K562 (cell line): Measurements from ENCODE around the gene FLII. TPM values are rescaled to one million over a fixed set of nuclear protein-coding genes. Genes with fewer than 3 reads are reported as not detected.

ENCODE experiments used
- ATAC-seq: fragments of 200-7000 bp; cut with Tn5 transposase; 3 replicates; pipeline ENCODE4 v1.9.1; 2020; ENCODE audit warnings: moderate library complexity
- BruUV-seq: library from RNA; stranded (reverse); fragments of 400-500 nt; replicated peaks from 2 replicates; lab custom pipeline; 2021; lab: Mats Ljungman, UMichigan
- CTCF ChIA-PET: fragments of 300-600 bp; formaldehyde crosslinking; extraction: SDS; loops from one replicate; lab custom pipeline; 2021; ENCODE audit warnings: low intra/inter-chr PET ratio; lab: Yijun Ruan, JAX
- POLR2A ChIA-PET: fragments of 300-600, 350-650 bp; sonication (Branson Sonifier 250); formaldehyde crosslinking; extraction: SDS; loops from one replicate; lab custom pipeline; 2021; ENCODE audit warnings: antibody characterized with exemption, inconsistent platforms; lab: Yijun Ruan, JAX
- DNase-seq, 4 experiments: peaks; one replicate each; pipeline versions ENCODE4 v3.0.0 to v3.0.0-alpha.2; 2011 to 2018; ENCODE audit warnings: low spot score in 3 of 4, mixed read lengths in 3 of 4; ENCODE audit errors: extremely low read depth in 1 of 4
- FAIRE-seq: peaks from 2 replicates; lab custom pipeline; 2011; peaks lifted over from hg19 to GRCh38; lab: Jason Lieb, UNC
- H2AFZ ChIP-seq: 2 replicates; pipeline ENCODE4 v1.6.0; 2011; ENCODE audit warnings: low read depth, low read length, control low read depth, inconsistent platforms
- H3K27ac ChIP-seq: fragments of 200-600 bp; 3 replicates; pipeline ENCODE4 v1.8.0; 2011; ENCODE audit warnings: low read depth, mild to moderate bottlenecking, control low read depth, inconsistent platforms, low read length, moderate library complexity, mixed read lengths; ENCODE audit errors: extremely low read depth
- H3K27me3 ChIP-seq, 2 experiments: fragments of 300-600 bp in 1 of 2; 2 replicates in 1 of 2; 3 replicates in 1 of 2; pipeline versions ENCODE4 v1.6.0 to v1.8.0; 2011; ENCODE audit warnings: inconsistent platforms in 2 of 2, low read length in 2 of 2, mild to moderate bottlenecking in 1 of 2, mixed read lengths in 1 of 2, moderate library complexity in 1 of 2; ENCODE audit not compliant: control insufficient read depth in 2 of 2, insufficient read depth in 2 of 2
- H3K36me3 ChIP-seq: fragments of 300-600 bp; 3 replicates; pipeline ENCODE4 v1.8.0; 2011; ENCODE audit warnings: mild to moderate bottlenecking, low read length, inconsistent platforms; ENCODE audit not compliant: control insufficient read depth, insufficient read depth
- H3K4me1 ChIP-seq, 2 experiments: fragments of 200-600 bp in 1 of 2; replicated peaks in 1 of 2; 2 replicates in 1 of 2; 3 replicates in 1 of 2; pipeline versions ENCODE4 v1.5.1 to v1.8.0; 2011; ENCODE audit warnings: inconsistent platforms in 2 of 2, low read length in 2 of 2, mild to moderate bottlenecking in 1 of 2, mixed read lengths in 1 of 2, moderate library complexity in 1 of 2; ENCODE audit not compliant: control insufficient read depth in 2 of 2, insufficient read depth in 2 of 2
- H3K4me2 ChIP-seq: 2 replicates; pipeline ENCODE4 v1.6.1; 2011; ENCODE audit warnings: low read length, control low read depth, inconsistent platforms, mixed read lengths; ENCODE audit not compliant: insufficient read depth
- H3K4me3 ChIP-seq: fragments of 200-600 bp; sonication (generic), shearing (Covaris generic); 2 replicates; pipeline ENCODE4 v1.5.1; 2016; ENCODE audit warnings: control low read depth, inconsistent platforms
- H3K79me2 ChIP-seq: fragments of 200-600 bp; 3 replicates; pipeline ENCODE4 v1.8.0; 2011; ENCODE audit warnings: low read length, inconsistent platforms; ENCODE audit not compliant: control insufficient read depth, insufficient read depth
- H3K9ac ChIP-seq, 2 experiments: 2 replicates each; pipeline versions ENCODE4 v1.6.0 to v1.6.1; 2011; ENCODE audit warnings: low read depth in 2 of 2, low read length in 2 of 2, control low read depth in 1 of 2, inconsistent platforms in 1 of 2, mild to moderate bottlenecking in 1 of 2, mixed read lengths in 1 of 2; ENCODE audit not compliant: insufficient read depth in 1 of 2
- H3K9me1 ChIP-seq: one replicate; pipeline ENCODE4 v1.6.0; 2011; ENCODE audit warnings: inconsistent platforms, mild to moderate bottlenecking, low read length, moderate library complexity; ENCODE audit not compliant: control insufficient read depth, insufficient read depth
- H3K9me3 ChIP-seq: replicated peaks from 2 replicates; pipeline ENCODE4 v1.5.1; 2011; ENCODE audit warnings: low read depth, low read length, inconsistent platforms; ENCODE audit not compliant: control insufficient read depth, insufficient read depth
- H4K20me1 ChIP-seq: replicated peaks from 2 replicates; pipeline ENCODE4 v1.6.1; 2011; ENCODE audit warnings: low read length, inconsistent platforms, mixed read lengths; ENCODE audit not compliant: control insufficient read depth, insufficient read depth
- MAX ChIP-seq: sonication (generic); formaldehyde crosslinking; IDR thresholded peaks from 2 replicates; pipeline ENCODE4 v1.9.0; 2022; ENCODE audit warnings: mild to moderate bottlenecking, missing genetic modification reagents
- SAP30 ChIP-seq: fragments of 200-600 bp; sonication (generic); IDR thresholded peaks from 2 replicates; pipeline ENCODE4 v1.6.1; 2012; ENCODE audit warnings: borderline replicate concordance, low read depth, mild to moderate bottlenecking, moderate library complexity, low read length, control low read depth, inconsistent platforms; ENCODE audit not compliant: insufficient read depth, poor library complexity, severe bottlenecking
- SMAD1 ChIP-seq: fragments of 150-350 bp; IDR thresholded peaks from 2 replicates; pipeline ENCODE4 v1.6.1; 2014; ENCODE audit warnings: low read length, low read depth; ENCODE audit not compliant: partially characterized antibody
- SMARCB1 ChIP-seq: IDR thresholded peaks from 2 replicates; pipeline ENCODE4 v1.6.1; 2011; ENCODE audit warnings: improper control_type of control experiment, low read depth; ENCODE audit not compliant: insufficient read length
- TAF1 ChIP-seq: IDR thresholded peaks from 2 replicates; pipeline ENCODE4 v1.6.1; 2011; ENCODE audit warnings: mild to moderate bottlenecking, low read length, moderate library complexity; ENCODE audit not compliant: insufficient read depth, control insufficient read depth, severe bottlenecking; ENCODE audit errors: extremely low read depth
- THRB ChIP-seq: fragments of 450-650 bp; formaldehyde crosslinking; conservative IDR thresholded peaks from 2 replicates; pipeline ENCODE4 v1.4.0; 2022; ENCODE audit warnings: mild to moderate bottlenecking, missing genetic modification characterization
- ZBTB34 ChIP-seq: fragments of 250-450 bp; sonication (Bioruptor Pico); IDR thresholded peaks from 2 replicates; pipeline ENCODE4 v1.8.0; 2021; ENCODE audit warnings: mild to moderate bottlenecking, moderate library complexity
- ZNF311 ChIP-seq: fragments of 250-450 bp; sonication (Bioruptor Pico); IDR thresholded peaks from 2 replicates; pipeline ENCODE4 v1.4.0; 2020; ENCODE audit warnings: mild to moderate bottlenecking, moderate library complexity
- WGBS: fragments of 100-300 bp; shearing (Covaris generic); methylation state at CpG from one replicate; pipeline ENCODE4 v1.1.6; 2016; ENCODE audit warnings: low coverage, mixed read lengths; ENCODE audit not compliant: insufficient coverage; ENCODE audit errors: missing lambda C conversion rate; 5-methylcytosine and 5-hydroxymethylcytosine counted together
- in situ Hi-C: fragments of 300-500 bp; cut with MboI; formaldehyde crosslinking; loops from 4 replicates; pipeline ENCODE4 v1.15.0; 2018; ENCODE audit warnings: inconsistent platforms, mixed read lengths
- intact Hi-C: fragments of 100-400 bp; cut with micrococcal nuclease; formaldehyde crosslinking; loops from 2 replicates; pipeline ENCODE4 v1.14.2; 2022
- polyA plus RNA-seq, 8 experiments: library from polyadenylated mRNA; depleted of rRNA in 4 of 8; stranded (reverse) in 5 of 8; unstranded in 3 of 8; fragments of >200 nt; fragmentation: Nextera tagmentation in 2 of 8; fragmentation: Illumina TruSeq in 1 of 8; extraction: Ambion mirVana in 2 of 8; extraction: Trizol in 1 of 8; gene quantifications; 2 replicates each; pipeline versions ENCODE4 v1.2.1 to v1.2.3, GENCODE V29; 2011 to 2014; ENCODE audit warnings: inconsistent platforms in 1 of 8, missing spikeins in 1 of 8
- total RNA-seq, 7 experiments: library from RNA; depleted of rRNA in 6 of 7; stranded (reverse); fragments of >200 nt in 6 of 7; fragmentation: Illumina TruSeq in 2 of 7; extraction: Trizol in 2 of 7; gene quantifications; 2 replicates each; pipeline versions ENCODE4 v1.2.1 to v1.2.3, GENCODE V29; 2011 to 2021; ENCODE audit warnings: low replicate concordance in 1 of 7

The FLII gene
- total and polyA plus RNA-seq, 9 of the 15 experiments (the other 6 are each of a cell fraction or from before 2014, with no cell fraction given), result 11.7 to 126 (median 82.5) TPM

DNA sequence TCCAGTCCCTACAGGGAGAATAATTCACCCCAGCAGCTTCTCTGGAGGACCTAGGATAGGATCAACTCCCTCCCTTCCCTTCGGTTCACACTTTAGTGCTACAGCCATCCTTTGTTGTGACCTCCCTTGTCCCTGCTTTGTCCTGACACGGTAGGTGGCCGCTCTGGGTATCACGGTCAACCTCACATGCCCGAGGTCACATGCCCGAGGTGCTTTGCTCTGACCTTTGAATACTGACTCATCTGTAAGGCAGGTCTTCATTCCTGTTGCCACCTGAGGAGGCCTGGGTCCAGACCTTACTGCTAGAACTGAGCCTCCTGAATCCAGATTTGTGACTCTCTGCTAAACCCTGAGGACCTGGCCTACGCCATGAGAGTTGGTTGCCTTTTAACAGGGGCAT, 55.2 kb downstream of the FLII start (continued):
- no peak for TF ChIP-seq THRB

DNA sequence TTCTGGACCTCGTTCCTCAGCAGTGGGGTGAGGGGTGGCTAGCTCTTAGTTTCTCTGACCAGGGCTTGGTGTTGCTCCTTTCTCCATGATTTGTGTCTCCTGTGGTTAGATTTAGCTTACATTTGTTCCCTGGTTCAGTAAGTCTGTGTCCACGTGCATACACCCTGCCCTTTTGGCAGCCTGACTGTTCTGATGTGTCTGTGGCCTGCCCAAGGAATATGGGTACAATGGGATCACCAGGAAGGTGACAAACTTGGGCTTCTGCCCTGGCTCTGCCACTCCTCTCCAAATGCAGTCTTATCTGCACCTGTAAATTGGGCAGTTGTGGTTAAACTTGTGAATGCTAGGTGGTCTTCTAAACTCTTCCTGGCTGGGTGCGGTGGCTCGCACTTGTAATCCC, 57.4 kb downstream of the FLII start:
- no peak for FAIRE-seq
- H3K9ac ChIP-seq, result no peak overlapping the region
- no peak overlapping the region for H3K4me3 ChIP-seq
- CTCF ChIA-PET, result no interaction called here
- no peak for TF ChIP-seq SMAD1
- TF ChIP-seq ZBTB34 (CRISPR knock-in tag), result no peak
- TF ChIP-seq MAX, result no peak
- no peak for TF ChIP-seq TAF1
- TF ChIP-seq ZNF311, result no peak
- TF ChIP-seq SAP30, result no peak
- no peak for TF ChIP-seq SMARCB1
- TF ChIP-seq, all 486 proteins: peak for 0
- Histone ChIP-seq H3K4me2 (no peak overlapping the region), H3K27ac (no peak overlapping the region), H3K9me1 (peaks cover 3% of the 10 kb centered on the region), H3K4me1 (no peaks in the 10 kb centered on the region; a peak in 1 of 5 replicates), H3K79me2 (peaks cover 47% of the 10 kb centered on the region), H4K20me1 (peaks cover 23% of the 10 kb centered on the region), H2AFZ (no peak overlapping the region), H3K27me3 (no peaks in the 10 kb centered on the region), H3K9me3 (no peaks in the 10 kb centered on the region), H3K36me3 (peaks cover 72% of the 10 kb centered on the region)
- DNase-seq (no peak), ATAC-seq (no peak)
- in situ Hi-C loops, result loop anchor here (25.0 kb wide), 1 partner anchor 361 kb away; no protein-coding TSS in a partner anchor
- WGBS, result 76% methylated on average over 4 of the region's 4 CpGs
- POLR2A ChIA-PET, result interaction anchor here (1.2 kb wide), 1 partner anchor 12 kb away, joined by 4 read pairs; no protein-coding TSS in a partner anchor
- BruUV-seq, result no TSS peak
- intact Hi-C loops, result no loop called here
